HG03354 (cell line): Measurements from ENCODE around the gene DCXR.

Source experiments
- ATAC-seq: cut with Tn5 transposase; IDR thresholded peaks from one replicate; pipeline ENCODE4 v1.9.1; 2021; ENCODE audit warnings: mild to moderate bottlenecking; ENCODE audit not compliant: unreplicated experiment, poor library complexity, severe bottlenecking

DCXR gene

GRCh38 chr17:82004517-82005455, 32.7 kb downstream of the DCXR start:
- no peak for ATAC-seq

GRCh38 chr17:82003411-82004381, 33.8 kb downstream of the DCXR start:
- no peak for ATAC-seq

GRCh38 chr17:82001571-82002056, 35.9 kb downstream of the DCXR start:
- no peak for ATAC-seq

- ATAC-seq = no peak
Observed at GRCh38 chr17:82000803-82001570, 36.5 kb downstream of the DCXR start.

- no peak for ATAC-seq
Observed at GRCh38 chr17:81999976-82000802, 37.3 kb downstream of the DCXR start.

- ATAC-seq = no peak
Observed at GRCh38 chr17:81999587-81999975, 37.9 kb downstream of the DCXR start.

- ATAC-seq = no peak
Observed at GRCh38 chr17:81998691-81999438, 38.6 kb downstream of the DCXR start.

- no peak for ATAC-seq
Observed at GRCh38 chr17:81998212-81998611, 39.3 kb downstream of the DCXR start.

GRCh38 chr17:81996757-81997441, 40.6 kb downstream of the DCXR start:
- no peak for ATAC-seq

- ATAC-seq = no peak
Observed at GRCh38 chr17:81996232-81996756, 41.2 kb downstream of the DCXR start.

- ATAC-seq = no peak
Observed at GRCh38 chr17:81995463-81996231, 41.9 kb downstream of the DCXR start.

GRCh38 chr17:81994593-81995462, 42.7 kb downstream of the DCXR start:
- ATAC-seq = no peak

GRCh38 chr17:81993729-81994592, 43.5 kb downstream of the DCXR start:
- ATAC-seq = no peak

- no peak for ATAC-seq
Observed at GRCh38 chr17:81992306-81993102, 45.0 kb downstream of the DCXR start.
